WTC11 (cell line): ENCODE measurements around the gene PDE4A.

Experiments
- ATF3 ChIP-seq: sonication (generic); formaldehyde crosslinking; conservative IDR thresholded peaks from 2 replicates; pipeline ENCODE4 v1.8.1; 2022; ENCODE audit warnings: mild to moderate bottlenecking, missing genetic modification reagents
- ESRRA ChIP-seq: sonication (generic); formaldehyde crosslinking; IDR thresholded peaks from 2 replicates; pipeline ENCODE4 v1.8.1; 2022; ENCODE audit warnings: mild to moderate bottlenecking, missing genetic modification reagents, borderline replicate concordance
- ETV6 ChIP-seq: sonication (generic); formaldehyde crosslinking; IDR thresholded peaks from 2 replicates; pipeline ENCODE4 v1.8.1; 2022; ENCODE audit warnings: mild to moderate bottlenecking, missing genetic modification reagents
- FOXP1 ChIP-seq: sonication (generic); formaldehyde crosslinking; IDR thresholded peaks from 2 replicates; pipeline ENCODE4 v1.8.0; 2022; ENCODE audit warnings: missing genetic modification reagents, mild to moderate bottlenecking, moderate library complexity, borderline replicate concordance
- JUN ChIP-seq: sonication (generic); formaldehyde crosslinking; IDR thresholded peaks from 2 replicates; pipeline ENCODE4 v1.8.0; 2023; ENCODE audit warnings: mild to moderate bottlenecking, missing genetic modification reagents
- KAT7 ChIP-seq: sonication (generic); formaldehyde crosslinking; IDR thresholded peaks from 2 replicates; pipeline ENCODE4 v1.8.1; 2023; ENCODE audit warnings: missing genetic modification reagents, mild to moderate bottlenecking, borderline replicate concordance
- NFATC4 ChIP-seq: fragments of 250-450 bp; sonication (Bioruptor Pico); IDR thresholded peaks from 2 replicates; pipeline ENCODE4 v1.9.0; 2021; ENCODE audit warnings: mild to moderate bottlenecking
- SP1 ChIP-seq: sonication (generic); formaldehyde crosslinking; conservative IDR thresholded peaks from 2 replicates; pipeline ENCODE4 v1.8.1; 2022; ENCODE audit warnings: missing genetic modification reagents
- ZNF263 ChIP-seq: sonication (generic); formaldehyde crosslinking; IDR thresholded peaks from 2 replicates; pipeline ENCODE4 v1.8.1; 2022; ENCODE audit warnings: low read depth, mild to moderate bottlenecking, moderate library complexity, missing genetic modification reagents
- ZNF281 ChIP-seq: sonication (generic); formaldehyde crosslinking; IDR thresholded peaks from 2 replicates; pipeline ENCODE4 v1.8.0; 2023; ENCODE audit warnings: mild to moderate bottlenecking, missing genetic modification reagents
- TF ChIP-seq, protein P1 (sequence below): fragments of 200-600 bp; IDR thresholded peaks from 2 replicates; pipeline ENCODE4 v1.8.0; 2022; ENCODE audit warnings: antibody characterized with exemption
- TF ChIP-seq, protein P2 (sequence below): sonication (generic); formaldehyde crosslinking; IDR thresholded peaks from 2 replicates; pipeline ENCODE4 v1.8.1; 2023; ENCODE audit warnings: mild to moderate bottlenecking, missing genetic modification reagents, moderate library complexity
- TF ChIP-seq, protein P3 (sequence below): fragments of 250-450 bp; sonication (Bioruptor Pico); conservative IDR thresholded peaks from 2 replicates; pipeline ENCODE4 v1.9.0; 2021; ENCODE audit warnings: mild to moderate bottlenecking
- TF ChIP-seq, protein P4 (sequence below): fragments of 250-450 bp; sonication (Bioruptor Pico); IDR thresholded peaks from 2 replicates; pipeline ENCODE4 v1.9.0; 2021; ENCODE audit warnings: mild to moderate bottlenecking

DNA sequence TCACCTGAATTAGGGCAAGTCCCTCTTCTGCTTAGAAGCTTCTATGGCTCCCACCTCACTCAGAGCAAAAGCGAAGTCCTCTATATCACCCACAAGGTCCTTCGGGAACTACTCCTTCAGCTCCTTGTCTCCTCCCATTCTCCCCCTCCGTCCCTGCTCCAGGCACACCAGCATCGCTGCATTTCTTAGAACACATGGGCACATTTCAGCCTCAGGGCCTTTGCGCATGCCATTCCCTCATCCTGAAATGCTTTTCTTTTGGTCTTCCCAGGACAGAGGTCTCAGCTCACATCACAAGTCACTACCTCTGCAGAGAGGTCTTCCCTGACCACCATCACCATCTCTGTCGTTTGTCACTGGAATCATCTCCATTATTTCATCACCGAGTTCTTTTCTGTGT is 92.9 kb downstream of the PDE4A start:
- TF ChIP-seq, protein P1, sequence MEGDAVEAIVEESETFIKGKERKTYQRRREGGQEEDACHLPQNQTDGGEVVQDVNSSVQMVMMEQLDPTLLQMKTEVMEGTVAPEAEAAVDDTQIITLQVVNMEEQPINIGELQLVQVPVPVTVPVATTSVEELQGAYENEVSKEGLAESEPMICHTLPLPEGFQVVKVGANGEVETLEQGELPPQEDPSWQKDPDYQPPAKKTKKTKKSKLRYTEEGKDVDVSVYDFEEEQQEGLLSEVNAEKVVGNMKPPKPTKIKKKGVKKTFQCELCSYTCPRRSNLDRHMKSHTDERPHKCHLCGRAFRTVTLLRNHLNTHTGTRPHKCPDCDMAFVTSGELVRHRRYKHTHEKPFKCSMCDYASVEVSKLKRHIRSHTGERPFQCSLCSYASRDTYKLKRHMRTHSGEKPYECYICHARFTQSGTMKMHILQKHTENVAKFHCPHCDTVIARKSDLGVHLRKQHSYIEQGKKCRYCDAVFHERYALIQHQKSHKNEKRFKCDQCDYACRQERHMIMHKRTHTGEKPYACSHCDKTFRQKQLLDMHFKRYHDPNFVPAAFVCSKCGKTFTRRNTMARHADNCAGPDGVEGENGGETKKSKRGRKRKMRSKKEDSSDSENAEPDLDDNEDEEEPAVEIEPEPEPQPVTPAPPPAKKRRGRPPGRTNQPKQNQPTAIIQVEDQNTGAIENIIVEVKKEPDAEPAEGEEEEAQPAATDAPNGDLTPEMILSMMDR: no peak
- no peak for TF ChIP-seq ESRRA (CRISPR knock-in tag)
- no peak for TF ChIP-seq ETV6
- no peak for TF ChIP-seq JUN (CRISPR knock-in tag)
- TF ChIP-seq, protein P2, sequence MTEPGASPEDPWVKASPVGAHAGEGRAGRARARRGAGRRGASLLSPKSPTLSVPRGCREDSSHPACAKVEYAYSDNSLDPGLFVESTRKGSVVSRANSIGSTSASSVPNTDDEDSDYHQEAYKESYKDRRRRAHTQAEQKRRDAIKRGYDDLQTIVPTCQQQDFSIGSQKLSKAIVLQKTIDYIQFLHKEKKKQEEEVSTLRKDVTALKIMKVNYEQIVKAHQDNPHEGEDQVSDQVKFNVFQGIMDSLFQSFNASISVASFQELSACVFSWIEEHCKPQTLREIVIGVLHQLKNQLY (CRISPR knock-in tag): no peak
- TF ChIP-seq NFATC4 (CRISPR knock-in tag): no peak
- no peak for TF ChIP-seq KAT7 (CRISPR knock-in tag)
- TF ChIP-seq, protein P3, sequence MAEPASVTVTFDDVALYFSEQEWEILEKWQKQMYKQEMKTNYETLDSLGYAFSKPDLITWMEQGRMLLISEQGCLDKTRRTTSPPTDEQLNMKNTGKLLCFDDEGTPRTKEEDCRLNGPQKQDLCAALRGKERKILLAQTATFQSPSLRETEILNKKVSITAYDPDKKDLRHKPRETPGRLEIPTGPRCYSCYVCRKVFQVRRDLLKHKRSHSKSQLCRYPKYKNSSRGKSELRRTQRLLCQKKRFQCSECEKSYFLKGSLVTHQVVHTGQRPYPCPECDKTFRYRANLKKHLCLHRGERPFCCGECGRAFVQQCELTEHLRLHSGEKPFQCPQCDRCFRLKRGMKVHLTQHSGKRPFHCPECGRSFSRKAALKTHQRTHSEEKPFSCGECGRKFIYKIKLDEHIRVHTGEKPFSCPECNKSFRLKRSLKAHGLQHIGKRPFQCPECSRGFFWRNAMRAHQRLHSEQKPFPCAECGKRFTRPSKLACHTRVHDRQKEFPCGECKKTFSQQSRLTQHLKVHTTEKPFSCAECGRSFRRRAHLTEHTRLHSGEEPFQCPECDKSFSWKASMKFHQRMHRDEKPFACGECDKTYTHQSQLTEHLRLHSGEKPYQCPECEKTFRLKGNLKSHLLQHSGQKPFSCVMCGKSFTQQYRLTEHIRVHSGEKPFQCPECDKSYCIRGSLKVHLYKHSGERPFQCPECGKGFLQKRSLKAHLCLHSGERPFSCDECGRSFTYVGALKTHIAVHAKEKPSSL: no peak
- TF ChIP-seq, protein P4, sequence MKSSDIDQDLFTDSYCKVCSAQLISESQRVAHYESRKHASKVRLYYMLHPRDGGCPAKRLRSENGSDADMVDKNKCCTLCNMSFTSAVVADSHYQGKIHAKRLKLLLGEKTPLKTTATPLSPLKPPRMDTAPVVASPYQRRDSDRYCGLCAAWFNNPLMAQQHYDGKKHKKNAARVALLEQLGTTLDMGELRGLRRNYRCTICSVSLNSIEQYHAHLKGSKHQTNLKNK: no peak
- no peak for TF ChIP-seq ZNF263 (CRISPR knock-in tag)
- no peak for TF ChIP-seq FOXP1
- no peak for TF ChIP-seq ZNF281
- no peak for TF ChIP-seq SP1 (CRISPR knock-in tag)
- TF ChIP-seq ATF3 (CRISPR knock-in tag): no peak
